Measurements from ENCODE around the gene LMO2. TPM values are rescaled to one million over a fixed set of nuclear protein-coding genes. Genes with fewer than 3 reads are reported as not detected.

Gene LMO2
- total RNA-seq, 1 experiment from 2014 or later: 0.33 TPM

DNA sequence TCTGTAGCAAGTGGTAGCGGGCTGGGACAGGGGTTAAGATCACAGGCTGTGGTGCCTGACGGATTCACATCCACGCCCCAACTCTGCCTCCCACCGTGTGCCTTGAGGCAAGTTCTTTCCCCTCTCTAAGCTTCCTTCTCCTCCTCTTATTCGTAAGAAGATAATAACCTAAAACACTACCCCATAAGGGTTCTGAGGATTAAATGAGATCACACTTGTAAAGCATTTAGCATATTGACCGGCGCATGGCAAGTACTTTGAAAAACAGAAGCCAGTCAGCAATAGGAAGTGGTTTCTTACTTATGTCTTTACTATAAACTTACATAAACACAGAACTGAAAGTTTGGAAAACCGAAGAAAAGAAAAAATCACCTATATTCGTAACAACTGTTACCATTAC, 15.5 kb upstream of the LMO2 start:
- no peak overlapping the region for H4K91ac ChIP-seq (ENCODE audit: insufficient read length, low read depth, low read length)
- no peak overlapping the region for H3K9ac ChIP-seq (ENCODE audit: extremely low read depth, insufficient read length, low read length)
- no peaks in the 10 kb centered on the region for H3K27me3 ChIP-seq (ENCODE audit: insufficient read depth, low read length)
- no peak overlapping the region for H3K4me2 ChIP-seq (ENCODE audit: insufficient read depth, insufficient read length, low read length)
- H3K14ac ChIP-seq (ENCODE audit: insufficient read depth, low read length): no peak overlapping the region
- no peak overlapping the region for H2AFZ ChIP-seq (ENCODE audit: low read length)
- Mint-ChIP-seq H3K9me3 (no peaks in the 10 kb centered on the region; a peak in 1 of 5 replicates), H3K36me3 (ENCODE audit: insufficient read depth in 1 of 3, low read depth in 3 of 3) (no peaks in the 10 kb centered on the region), H3K4me3 (no peak overlapping the region), H3K27me3 (ENCODE audit: low read depth) (peaks cover 5% of the 10 kb centered on the region), H3K27ac (no peak overlapping the region), H3K4me1 (peaks cover 15 to 17% of the 10 kb centered on the region in 2 experiments)
- no peak overlapping the region for H3T11ph ChIP-seq (ENCODE audit: low read length)
- H2BK15ac ChIP-seq (ENCODE audit: low read depth, low read length): no peak overlapping the region
- no peaks in the 10 kb centered on the region for H3K4me1 ChIP-seq (ENCODE audit: insufficient read depth, low read length)
- no peak overlapping the region for H2AK5ac ChIP-seq (ENCODE audit: insufficient read length, low read length)
- no peak overlapping the region for H4K8ac ChIP-seq (replicated peaks; ENCODE audit: insufficient read length, low read depth, low read length)
- no peak overlapping the region for H3K18ac ChIP-seq (ENCODE audit: insufficient read length, low read depth, low read length)
- no peaks in the 10 kb centered on the region for H3K79me2 ChIP-seq (ENCODE audit: insufficient read depth, low read length)
- no peak for DNase-seq
- H2BK120ac ChIP-seq (ENCODE audit: low read depth, low read length, poor library complexity, severe bottlenecking): no peak overlapping the region
- H3K4ac ChIP-seq (ENCODE audit: low read depth, low read length): no peak overlapping the region
- H3K23me2 ChIP-seq (ENCODE audit: insufficient read length, low read depth, low read length, poor library complexity, severe bottlenecking): no peaks in the 10 kb centered on the region
- H3K79me1 ChIP-seq (ENCODE audit: insufficient read depth, low read depth, low read length, poor library complexity, severe bottlenecking): no peaks in the 10 kb centered on the region
- no peak overlapping the region for H3K27ac ChIP-seq (ENCODE audit: insufficient read length, low read depth, low read length)
- H2BK20ac ChIP-seq (ENCODE audit: low read depth, low read length, poor library complexity, severe bottlenecking): no peak overlapping the region
- TF ChIP-seq, protein P1, sequence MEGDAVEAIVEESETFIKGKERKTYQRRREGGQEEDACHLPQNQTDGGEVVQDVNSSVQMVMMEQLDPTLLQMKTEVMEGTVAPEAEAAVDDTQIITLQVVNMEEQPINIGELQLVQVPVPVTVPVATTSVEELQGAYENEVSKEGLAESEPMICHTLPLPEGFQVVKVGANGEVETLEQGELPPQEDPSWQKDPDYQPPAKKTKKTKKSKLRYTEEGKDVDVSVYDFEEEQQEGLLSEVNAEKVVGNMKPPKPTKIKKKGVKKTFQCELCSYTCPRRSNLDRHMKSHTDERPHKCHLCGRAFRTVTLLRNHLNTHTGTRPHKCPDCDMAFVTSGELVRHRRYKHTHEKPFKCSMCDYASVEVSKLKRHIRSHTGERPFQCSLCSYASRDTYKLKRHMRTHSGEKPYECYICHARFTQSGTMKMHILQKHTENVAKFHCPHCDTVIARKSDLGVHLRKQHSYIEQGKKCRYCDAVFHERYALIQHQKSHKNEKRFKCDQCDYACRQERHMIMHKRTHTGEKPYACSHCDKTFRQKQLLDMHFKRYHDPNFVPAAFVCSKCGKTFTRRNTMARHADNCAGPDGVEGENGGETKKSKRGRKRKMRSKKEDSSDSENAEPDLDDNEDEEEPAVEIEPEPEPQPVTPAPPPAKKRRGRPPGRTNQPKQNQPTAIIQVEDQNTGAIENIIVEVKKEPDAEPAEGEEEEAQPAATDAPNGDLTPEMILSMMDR (conservative IDR thresholded peaks at IDR 0.05): no peak
- no peak overlapping the region for H2BK5ac ChIP-seq (ENCODE audit: insufficient read length, low read length)
- H3K9me3 ChIP-seq (ENCODE audit: control insufficient read depth, low read depth, low read length): no peaks in the 10 kb centered on the region
- WGBS (ENCODE audit: extremely low coverage, insufficient read length, low lambda C conversion rate): no CpG with 5 or more reads among the region's 9 CpGs
- no peak overlapping the region for H4K5ac ChIP-seq (ENCODE audit: insufficient read length, low read depth, low read length)
- H3K23ac ChIP-seq (ENCODE audit: insufficient read length, low read depth, low read length): no peak overlapping the region
- H2BK12ac ChIP-seq (ENCODE audit: insufficient read length, low read depth, low read length): no peak overlapping the region
- H4K20me1 ChIP-seq (ENCODE audit: control insufficient read depth, insufficient read depth, insufficient read length): no peaks in the 10 kb centered on the region
- no peak overlapping the region for H3K56ac ChIP-seq (ENCODE audit: insufficient read length, low read depth, low read length)

Measured in H9 (cell line).